CD14-positive monocyte (primary cell): ENCODE measurements around the gene KLHL13. TPM values are rescaled to one million over a fixed set of nuclear protein-coding genes. Genes with fewer than 3 reads are reported as not detected.

Experiments used
- DNase-seq, 3 donors: peaks; one replicate each; pipeline ENCODE4 v3.0.0-alpha.2; 2011 to 2022
- H2AFZ ChIP-seq: 2 replicates; pipeline ENCODE4 v1.6.0; 2012; ENCODE audit warnings: mild to moderate bottlenecking, low read depth, low read length, inconsistent platforms; ENCODE audit not compliant: insufficient read depth, poor library complexity, severe bottlenecking
- H3K27ac ChIP-seq, 2 donors: 1 replicate in 1 of 2; 2 replicates in 1 of 2; pipeline ENCODE4 v1.5.1; 2012 to 2013; ENCODE audit warnings: low read length in 2 of 2, control low read depth in 1 of 2, inconsistent platforms in 1 of 2, low read depth in 1 of 2, mild to moderate bottlenecking in 1 of 2
- H3K27me3 ChIP-seq, 2 donors: one replicate each; pipeline versions ENCODE4 v1.6.0 to v1.6.1; 2011 to 2013; ENCODE audit warnings: low read length in 2 of 2; ENCODE audit not compliant: control insufficient read depth in 2 of 2, insufficient read depth in 2 of 2
- H3K36me3 ChIP-seq, 2 donors: replicated peaks in 1 of 2; 1 replicate in 1 of 2; 2 replicates in 1 of 2; pipeline versions ENCODE4 v1.5.1 to v1.6.1; 2012 to 2013; ENCODE audit warnings: low read length in 2 of 2, control low read depth in 1 of 2, inconsistent platforms in 1 of 2, mild to moderate bottlenecking in 1 of 2; ENCODE audit not compliant: insufficient read depth in 2 of 2, control insufficient read depth in 1 of 2
- H3K4me1 ChIP-seq, 2 donors: 1 replicate in 1 of 2; 2 replicates in 1 of 2; pipeline versions ENCODE4 v1.5.1 to v1.6.1; 2012 to 2013; ENCODE audit warnings: low read length in 2 of 2, control low read depth in 1 of 2, inconsistent platforms in 1 of 2, mild to moderate bottlenecking in 1 of 2, moderate library complexity in 1 of 2; ENCODE audit not compliant: insufficient read depth in 2 of 2, control insufficient read depth in 1 of 2
- H3K4me2 ChIP-seq: replicated peaks from 2 replicates; pipeline ENCODE3; 2012; ENCODE audit warnings: low read length, moderate library complexity, mild to moderate bottlenecking; ENCODE audit not compliant: poor library complexity, severe bottlenecking; ENCODE audit errors: extremely low read depth
- H3K4me3 ChIP-seq, 3 experiments: fragments of 200-600 bp in 1 of 3; sonication (generic) in 1 of 3; replicated peaks in 1 of 3; 1 replicate in 2 of 3; 2 replicates in 1 of 3; pipeline ENCODE4 v1.5.1; 2011 to 2013; ENCODE audit warnings: low read length in 3 of 3, mild to moderate bottlenecking in 3 of 3, control low read depth in 2 of 3, low read depth in 2 of 3, inconsistent platforms in 1 of 3, moderate library complexity in 1 of 3
- H3K79me2 ChIP-seq: 2 replicates; pipeline ENCODE4 v1.6.0; 2012; ENCODE audit warnings: mild to moderate bottlenecking, control low read depth, inconsistent platforms, low read length, moderate library complexity; ENCODE audit not compliant: insufficient read depth
- H3K9ac ChIP-seq: 2 replicates; pipeline ENCODE4 v1.6.0; 2017; ENCODE audit warnings: low read length, mild to moderate bottlenecking; ENCODE audit not compliant: insufficient read depth, poor library complexity, severe bottlenecking
- H3K9me3 ChIP-seq, 2 donors: replicated peaks in 1 of 2; 1 replicate in 1 of 2; 2 replicates in 1 of 2; pipeline versions ENCODE4 v1.5.1 to v1.6.1; 2012 to 2013; ENCODE audit warnings: low read length in 2 of 2, control low read depth in 1 of 2; ENCODE audit not compliant: control insufficient read depth in 1 of 2, insufficient read depth in 1 of 2
- H4K20me1 ChIP-seq: 2 replicates; pipeline ENCODE4 v1.6.0; 2012; ENCODE audit warnings: mild to moderate bottlenecking, low read length, control low read depth, moderate library complexity; ENCODE audit not compliant: insufficient read depth
- H3K27ac Mint-ChIP-seq, 7 donors: one replicate each; pipeline ENCODE4 v1.8.0; 2020; ENCODE audit warnings: mild to moderate bottlenecking in 7 of 7, mixed read lengths in 7 of 7, moderate library complexity in 6 of 7, inconsistent platforms in 2 of 7
- H3K27me3 Mint-ChIP-seq, 3 donors: one replicate each; pipeline ENCODE4 v1.8.0; 2021 to 2022; ENCODE audit warnings: low read depth in 3 of 3, mild to moderate bottlenecking in 3 of 3, mixed read lengths in 3 of 3, moderate library complexity in 3 of 3, inconsistent platforms in 1 of 3
- H3K36me3 Mint-ChIP-seq, 2 donors: one replicate each; pipeline ENCODE4 v1.8.0; 2020; ENCODE audit warnings: mixed read lengths in 2 of 2, inconsistent platforms in 1 of 2, mild to moderate bottlenecking in 1 of 2
- H3K4me1 Mint-ChIP-seq: one replicate; pipeline ENCODE4 v1.8.0; 2020; ENCODE audit warnings: mild to moderate bottlenecking, mixed read lengths
- H3K4me3 Mint-ChIP-seq, 2 donors: one replicate each; pipeline ENCODE4 v1.8.0; 2020; ENCODE audit warnings: mild to moderate bottlenecking in 2 of 2, mixed read lengths in 2 of 2, moderate library complexity in 1 of 2
- H3K9me3 Mint-ChIP-seq, 7 donors: one replicate each; pipeline ENCODE4 v1.8.0; 2020 to 2022; ENCODE audit warnings: mixed read lengths in 7 of 7, mild to moderate bottlenecking in 6 of 7, moderate library complexity in 6 of 7, inconsistent platforms in 2 of 7
- CTCF ChIP-seq: fragments of 200-600 bp; IDR thresholded peaks from one replicate; pipeline ENCODE4 v1.8.0; 2022; ENCODE audit warnings: antibody characterized with exemption, mild to moderate bottlenecking
- WGBS: methylation state at CpG from one replicate; pipeline ENCODE4 v1.1.5; 2013; ENCODE audit warnings: missing lambda C conversion rate; ENCODE audit not compliant: insufficient coverage; 5-methylcytosine and 5-hydroxymethylcytosine counted together
- intact Hi-C, 2 donors: fragments of 100-400 bp; cut with micrococcal nuclease; formaldehyde crosslinking; loops; one replicate each; pipeline versions ENCODE4 v1.15.0 to v1.15.1; 2023
- polyA plus RNA-seq, 3 donors: library from polyadenylated mRNA; depleted of rRNA in 1 of 3; unstranded in 2 of 3; stranded (reverse) in 1 of 3; fragments of 300-500 nt in 2 of 3; fragments of >200 nt in 1 of 3; fragmentation: Illumina TruSeq in 2 of 3; gene quantifications; 1 replicate in 2 of 3; 2 replicates in 1 of 3; pipeline ENCODE4 v1.2.3, GENCODE V29; 2012 to 2021
- small RNA-seq: library from RNA; depleted of rRNA; stranded (forward); fragments of <200 nt; gene quantifications from one replicate; pipeline ENCODE3, GENCODE V24; 2012; ENCODE audit warnings: low read depth; ENCODE audit not compliant: insufficient read length

KLHL13 gene
- polyA plus RNA-seq, 3 donors = 0.05 to 0.41 (median 0.10) TPM

- intact Hi-C loops = no loop called here
- no peaks in the 10 kb centered on the region for H3K36me3 ChIP-seq
- H3K4me1 ChIP-seq = no peaks in the 10 kb centered on the region
- no peak overlapping the region for H3K4me3 ChIP-seq
- no peak overlapping the region for H3K4me3 Mint-ChIP-seq
- no peak overlapping the region for H2AFZ ChIP-seq
- no peak overlapping the region for H3K9ac ChIP-seq
- H3K9me3 Mint-ChIP-seq = peaks cover 0 to 2% (median 0%) of the 10 kb centered on the region in 7 donors
- H3K9me3 ChIP-seq = no peaks in the 10 kb centered on the region
- H3K36me3 Mint-ChIP-seq = no peaks in the 10 kb centered on the region
- H3K27ac Mint-ChIP-seq = no peak overlapping the region
- peaks cover 0 to 1% (median 0%) of the 10 kb centered on the region in 3 donors for H3K27me3 Mint-ChIP-seq
- H3K4me2 ChIP-seq = no peak overlapping the region
- DNase-seq = no peak
- WGBS = 92% methylated on average over 2 of the region's 2 CpGs
- no peaks in the 10 kb centered on the region for H3K27me3 ChIP-seq
- no peaks in the 10 kb centered on the region for H4K20me1 ChIP-seq
- no peaks in the 10 kb centered on the region for H3K79me2 ChIP-seq
- no peaks in the 10 kb centered on the region for H3K4me1 Mint-ChIP-seq
- no peak for TF ChIP-seq CTCF
- H3K27ac ChIP-seq = no peak overlapping the region
Observed at GRCh38 chrX:117851025-117851424, 265.6 kb downstream of the KLHL13 start.

Small RNA genes within 50 kb of the gene (small RNA-seq; reads per million reads assigned to genes)
- gene RF00019 = not detected
- not detected for gene TUBB4BP3

Other genes starting within 250 kb of the KLHL13 start
- 1 to 10 TPM; 5.1 to 7.1 (median 5.5) TPM for gene WDR44, start 229.3 kb upstream of the KLHL13 start, polyA plus RNA-seq